PC-3 (cell line): ENCODE measurements around the gene HMCES. TPM values are rescaled to one million over a fixed set of nuclear protein-coding genes. Genes with fewer than 3 reads are reported as not detected.

Experiments
- ATAC-seq: fragments of 200-7000 bp; cut with Tn5 transposase; 2 replicates; pipeline ENCODE4 v1.9.1; 2020; ENCODE audit warnings: mild to moderate bottlenecking, moderate library complexity
- BruUV-seq: library from RNA; stranded (reverse); fragments of 400-500 nt; replicated peaks from 2 replicates; lab custom pipeline; 2021; lab: Mats Ljungman, UMichigan
- CTCF ChIA-PET: fragments of 300-600 bp; sonication (Branson Sonifier 250); formaldehyde crosslinking; loops from one replicate; lab custom pipeline; 2022; ENCODE audit warnings: antibody characterized with exemption; lab: Charles Lee
- POLR2A ChIA-PET: fragments of 300-600 bp; sonication (Branson Sonifier 250); formaldehyde crosslinking; loops from one replicate; lab custom pipeline; 2022; ENCODE audit warnings: antibody characterized with exemption; ENCODE audit not compliant: unreplicated experiment; lab: Charles Lee
- DNase-seq: peaks from one replicate; pipeline ENCODE4 v3.0.0-alpha.2; 2015
- H2AFZ ChIP-seq: fragments of 300-600 bp; sonication (generic); 2 replicates; pipeline ENCODE4 v1.6.0; 2016; ENCODE audit warnings: antibody characterized with exemption, low read length
- H3F3A ChIP-seq: fragments of 300-600 bp; sonication (generic); one replicate; pipeline ENCODE4 v1.6.0; 2017; ENCODE audit warnings: antibody characterized with exemption, low read length, control low read depth, mild to moderate bottlenecking; ENCODE audit not compliant: unreplicated experiment
- H3K27ac ChIP-seq: fragments of 300-600 bp; sonication (generic); 2 replicates; pipeline ENCODE4 v1.5.1; 2016; ENCODE audit warnings: mild to moderate bottlenecking, low read length
- H3K27me3 ChIP-seq: fragments of 300-600 bp; sonication (generic); 2 replicates; pipeline ENCODE4 v1.6.1; 2016; ENCODE audit warnings: low read length, mixed read lengths
- H3K36me3 ChIP-seq: fragments of 300-600 bp; sonication (generic); 2 replicates; pipeline ENCODE4 v1.6.1; 2016; ENCODE audit warnings: low read depth, mixed run types, low read length, mixed read lengths
- H3K4me1 ChIP-seq: fragments of 300-600 bp; sonication (generic); 2 replicates; pipeline ENCODE4 v1.5.1; 2016; ENCODE audit warnings: low read length; ENCODE audit not compliant: insufficient read depth
- H3K4me2 ChIP-seq: fragments of 300-600 bp; sonication (generic); 2 replicates; pipeline ENCODE4 v1.6.0; 2016; ENCODE audit warnings: low read length
- H3K4me3 ChIP-seq: fragments of 300-600 bp; sonication (generic); 2 replicates; pipeline ENCODE4 v1.5.1; 2016; ENCODE audit warnings: mild to moderate bottlenecking, low read length, mixed read lengths
- H3K79me2 ChIP-seq: fragments of 300-600 bp; sonication (generic); 2 replicates; pipeline ENCODE4 v1.6.1; 2017; ENCODE audit warnings: low read length, mixed read lengths
- H3K9ac ChIP-seq: fragments of 300-600 bp; sonication (generic); 2 replicates; pipeline ENCODE4 v1.6.0; 2016; ENCODE audit warnings: mild to moderate bottlenecking, low read length
- H3K9me2 ChIP-seq: fragments of 300-600 bp; sonication (generic); replicated peaks from 2 replicates; pipeline ENCODE4 v1.6.1; 2016; ENCODE audit warnings: mixed run types, low read length, mixed read lengths
- H3K9me3 ChIP-seq: fragments of 300-600 bp; sonication (generic); 2 replicates; pipeline ENCODE4 v1.6.1; 2016; ENCODE audit warnings: low read length, mixed read lengths
- H4K20me1 ChIP-seq: fragments of 300-600 bp; sonication (generic); 2 replicates; pipeline ENCODE4 v1.6.1; 2016; ENCODE audit warnings: low read length, mixed read lengths
- CTCF ChIP-seq: fragments of 300-600 bp; sonication (generic); conservative IDR thresholded peaks from 2 replicates; pipeline ENCODE4 v1.5.1; 2017; ENCODE audit warnings: antibody characterized with exemption, low read depth, mild to moderate bottlenecking, low read length
- EZH2 ChIP-seq: fragments of 300-600 bp; sonication (generic); IDR thresholded peaks from one replicate; pipeline ENCODE4 v1.6.1; 2017; ENCODE audit warnings: antibody characterized with exemption, mild to moderate bottlenecking, low read length; ENCODE audit not compliant: unreplicated experiment
- EZH2phosphoT487 ChIP-seq: fragments of 300-600 bp; sonication (generic); IDR thresholded peaks from 2 replicates; pipeline ENCODE4 v1.6.1; 2018; ENCODE audit warnings: mild to moderate bottlenecking, antibody characterized with exemption, low read length, borderline replicate concordance
- intact Hi-C: fragments of 100-400 bp; cut with micrococcal nuclease; formaldehyde crosslinking; loops from 2 replicates; pipeline ENCODE4 v1.9.0; 2023
- total RNA-seq: library from RNA; depleted of rRNA; stranded (reverse); fragments of >200 nt; gene quantifications from 2 replicates; pipeline ENCODE4 v1.2.3, GENCODE V29; 2014

HMCES gene
- total RNA-seq, 1 experiment from 2014 or later = 28.8 TPM

DNA sequence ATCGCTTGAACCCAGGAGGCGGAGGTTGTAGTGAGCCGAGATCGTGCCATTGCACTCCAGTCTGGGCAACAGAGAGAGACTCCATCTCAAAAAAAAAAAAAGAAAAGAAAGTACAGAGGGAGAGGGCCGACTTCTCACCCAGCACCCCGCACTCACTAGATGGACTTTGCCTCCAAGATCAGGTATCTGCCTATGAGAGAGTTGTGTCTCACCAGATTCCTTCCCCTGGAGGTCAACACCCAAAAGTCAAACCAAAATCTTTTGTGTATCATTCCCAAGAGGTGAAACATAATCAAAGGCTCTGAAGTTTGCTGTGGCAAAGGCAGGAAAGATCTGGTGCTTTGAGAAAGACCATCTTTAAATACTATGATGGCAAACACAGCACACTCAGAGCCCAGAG is 51.2 kb downstream of the HMCES start:
- Histone ChIP-seq H3K4me2 (no peak overlapping the region), H3K9me3 (no peaks in the 10 kb centered on the region), H4K20me1 (no peaks in the 10 kb centered on the region), H3K4me1 (no peaks in the 10 kb centered on the region), H3K27ac (no peak overlapping the region), H3K27me3 (no peaks in the 10 kb centered on the region), H3F3A (no peaks in the 10 kb centered on the region), H3K79me2 (no peaks in the 10 kb centered on the region), H3K4me3 (no peak overlapping the region), H3K36me3 (no peaks in the 10 kb centered on the region), H3K9ac (no peak overlapping the region), H3K9me2 (no peaks in the 10 kb centered on the region), H2AFZ (no peak overlapping the region)
- CTCF ChIA-PET = no interaction called here
- intact Hi-C loops = no loop called here
- TF ChIP-seq EZH2 (no peak), EZH2phosphoT487 (no peak), CTCF (no peak)
- POLR2A ChIA-PET = no interaction called here
- BruUV-seq = no TSS peak
- no peak for ATAC-seq
- no peak for DNase-seq

- Histone ChIP-seq H3K4me1 (no peaks in the 10 kb centered on the region), H2AFZ (no peak overlapping the region), H3K4me3 (no peak overlapping the region), H3K9me3 (no peaks in the 10 kb centered on the region), H3K9ac (no peak overlapping the region), H3K27me3 (no peaks in the 10 kb centered on the region), H3K27ac (no peak overlapping the region), H4K20me1 (no peaks in the 10 kb centered on the region), H3K79me2 (no peaks in the 10 kb centered on the region), H3K36me3 (no peaks in the 10 kb centered on the region), H3K9me2 (no peaks in the 10 kb centered on the region), H3F3A (no peaks in the 10 kb centered on the region), H3K4me2 (no peak overlapping the region)
- ChIA-PET CTCF (no interaction called here), POLR2A (no interaction called here)
- TF ChIP-seq EZH2phosphoT487 (no peak), CTCF (no peak), EZH2 (no peak)
- intact Hi-C loops = no loop called here
- BruUV-seq = no TSS peak
- DNase-seq (no peak), ATAC-seq (no peak)
Measured at GRCh38 chr3:129330409-129330808, 51.7 kb downstream of the HMCES start.

DNA sequence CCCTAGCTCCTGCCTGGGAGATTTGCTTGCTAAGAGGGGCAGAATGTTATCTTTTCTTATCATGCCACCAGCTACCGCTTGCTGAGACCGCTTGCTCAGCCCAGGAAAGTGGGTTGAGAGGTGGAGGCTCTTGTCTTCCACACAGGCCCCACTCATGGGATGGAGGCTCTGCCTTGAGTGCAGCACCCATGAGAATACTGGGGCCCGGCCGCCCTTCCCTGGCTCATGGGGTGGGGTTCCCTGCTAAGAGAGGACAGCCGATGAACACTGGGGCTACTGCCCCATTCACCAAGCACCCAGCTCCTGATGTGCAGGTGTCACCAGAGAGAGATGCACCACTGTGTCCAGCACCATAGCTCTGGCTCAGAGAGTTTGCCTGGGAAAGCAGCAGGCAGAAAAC is 55.2 kb downstream of the HMCES start:
- Histone ChIP-seq H4K20me1 (no peaks in the 10 kb centered on the region), H2AFZ (no peak overlapping the region), H3K4me2 (no peak overlapping the region), H3K9ac (no peak overlapping the region), H3K4me1 (no peaks in the 10 kb centered on the region), H3K79me2 (no peaks in the 10 kb centered on the region), H3K36me3 (no peaks in the 10 kb centered on the region), H3K9me3 (no peaks in the 10 kb centered on the region), H3K9me2 (no peaks in the 10 kb centered on the region), H3F3A (no peaks in the 10 kb centered on the region), H3K27ac (no peak overlapping the region), H3K27me3 (no peaks in the 10 kb centered on the region), H3K4me3 (no peak overlapping the region)
- POLR2A ChIA-PET = no interaction called here
- TF ChIP-seq EZH2 (no peak), EZH2phosphoT487 (no peak), CTCF (no peak)
- DNase-seq (no peak), ATAC-seq (no peak)
- intact Hi-C loops = no loop called here
- no TSS peak for BruUV-seq
- CTCF ChIA-PET = no interaction called here
